HL-60 (cell line): Measurements from ENCODE around the gene PLPP3.

Experiments
- DNase-seq, 2 experiments: peaks; one replicate each; pipeline ENCODE4 v3.0.0-alpha.2; 2010 to 2020; ENCODE audit warnings: low read depth in 1 of 2, low spot score in 1 of 2
- H3K27ac ChIP-seq: fragments of 250-450 bp; sonication (Bioruptor Pico); replicated peaks from 2 replicates; pipeline ENCODE4 v1.5.1; 2020; ENCODE audit warnings: mild to moderate bottlenecking, moderate library complexity
- H3K27me3 ChIP-seq: fragments of 250-450 bp; sonication (Bioruptor Pico); 2 replicates; pipeline ENCODE4 v1.5.1; 2021; ENCODE audit warnings: mild to moderate bottlenecking, moderate library complexity; ENCODE audit not compliant: insufficient read depth, poor library complexity, severe bottlenecking
- H3K4me3 ChIP-seq: replicated peaks from 2 replicates; pipeline ENCODE4 v1.5.1; 2011; ENCODE audit warnings: mild to moderate bottlenecking, control low read depth, low read length; ENCODE audit not compliant: insufficient read depth
- CTCF ChIP-seq: IDR thresholded peaks from one replicate; pipeline ENCODE4 v1.5.1; 2011; ENCODE audit warnings: low read length, control low read depth, inconsistent platforms; ENCODE audit not compliant: insufficient read depth
- GABPA ChIP-seq: IDR thresholded peaks from 2 replicates; pipeline ENCODE4 v1.6.1; 2012; ENCODE audit warnings: low read depth
- POLR2AphosphoS5 ChIP-seq: IDR thresholded peaks from 2 replicates; pipeline ENCODE4 v1.6.1; 2012; ENCODE audit warnings: low read depth
- REST ChIP-seq: IDR thresholded peaks from 2 replicates; pipeline ENCODE4 v1.6.1; 2012; ENCODE audit warnings: low read depth; ENCODE audit not compliant: insufficient replicate concordance
- SPI1 ChIP-seq: IDR thresholded peaks from 2 replicates; pipeline ENCODE4 v1.6.1; 2012; ENCODE audit warnings: low read depth, mild to moderate bottlenecking, borderline replicate concordance

PLPP3 gene

GRCh38 chr1:56591909-56592308 lies 12.5 kb upstream of the PLPP3 start:
- TF ChIP-seq CTCF = no peak
- no peak for TF ChIP-seq SPI1
- no peak for TF ChIP-seq POLR2AphosphoS5
- no peak for TF ChIP-seq GABPA
- no peak for TF ChIP-seq REST
- Histone ChIP-seq H3K27me3 (no peaks in the 10 kb centered on the region), H3K4me3 (no peak overlapping the region), H3K27ac (no peak overlapping the region)
- DNase-seq = no peak

GRCh38 chr1:56590520-56591011 lies 11.2 kb upstream of the PLPP3 start:
- TF ChIP-seq REST (no peak), POLR2AphosphoS5 (no peak), GABPA (no peak), CTCF (no peak), SPI1 (no peak)
- H3K27me3 ChIP-seq = no peaks in the 10 kb centered on the region
- DNase-seq = no peak
- H3K4me3 ChIP-seq = no peak overlapping the region
- no peak overlapping the region for H3K27ac ChIP-seq

- no peak overlapping the region for H3K27ac ChIP-seq
- no peaks in the 10 kb centered on the region for H3K27me3 ChIP-seq
- H3K4me3 ChIP-seq = no peak overlapping the region
- no peak for DNase-seq
- no peak for TF ChIP-seq SPI1
- TF ChIP-seq POLR2AphosphoS5 = no peak
- no peak for TF ChIP-seq REST
- TF ChIP-seq GABPA = no peak
- TF ChIP-seq CTCF = no peak
Observed at GRCh38 chr1:56589369-56589768, 10.0 kb upstream of the PLPP3 start.
